ENCODE data around the gene USP37.

- TF ChIP-seq CTCF (IDR thresholded peaks at IDR 0.05; ENCODE audit: insufficient read depth, low read length, poor library complexity, severe bottlenecking) (peak; percentile 50), EZH2phosphoT487 (conservative IDR thresholded peaks at IDR 0.05; ENCODE audit: low read length) (no peak)
Measured at GRCh38 chr2:218465987-218466633, 102.0 kb downstream of the USP37 start.
